ENCODE measurements around the gene GRM2. TPM values are rescaled to one million over a fixed set of nuclear protein-coding genes. Genes with fewer than 3 reads are reported as not detected.

Gene GRM2
- total and polyA plus RNA-seq, 2 of the 8 experiments (the other 6 are each of a cell fraction or from before 2014, with no cell fraction given), result 3.9 to 10.5 TPM

- Histone ChIP-seq H3K79me1 (ENCODE audit: low read depth, low read length) (no peaks in the 10 kb centered on the region), H2BK12ac (ENCODE audit: low read depth, low read length) (0 out of 2 replicates have a peak overlapping the region, but pooled peaks have one; percentile 44), H2BK5ac (ENCODE audit: low read depth, low read length) (no peak overlapping the region), H3K27me3 (replicated peaks in 1 of 4; ENCODE audit: control insufficient read depth in 3 of 4, extremely low read depth in 1 of 4, insufficient read depth in 3 of 4, low read length in 3 of 4) (no peaks in the 10 kb centered on the region), H4K20me1 (replicated peaks in 1 of 2; ENCODE audit: control insufficient read depth in 1 of 2, insufficient read depth in 2 of 2, low read length in 2 of 2) (no peaks in the 10 kb centered on the region), H3K18ac (ENCODE audit: extremely low read depth, low read length) (no peak overlapping the region), H4K91ac (replicated peaks; ENCODE audit: insufficient read length, low read length) (no peak overlapping the region), H2AFZ (ENCODE audit: low read length) (no peak overlapping the region), H3K4ac (replicated peaks; ENCODE audit: insufficient read length, low read depth, low read length) (no peak overlapping the region), H3K9ac (replicated peaks in 1 of 4; ENCODE audit: extremely low read depth in 1 of 4, low read depth in 3 of 4, low read length in 3 of 4) (no peak overlapping the region), H3K23ac (ENCODE audit: insufficient read length) (no peak overlapping the region), H3K56ac (replicated peaks; ENCODE audit: insufficient read length, low read depth, low read length) (no peak overlapping the region), H4K8ac (ENCODE audit: extremely low read depth, insufficient read depth, low read length) (no peak overlapping the region), H4K5ac (ENCODE audit: insufficient read length, low read depth, low read length) (no peak overlapping the region), H2BK20ac (ENCODE audit: low read length) (no peak overlapping the region), H3K4me1 (replicated peaks in 1 of 4; ENCODE audit: control insufficient read depth in 3 of 4, insufficient read depth in 4 of 4, low read length in 3 of 4) (no peaks in the 10 kb centered on the region; a peak in 1 of 7 replicates), H2AK5ac (ENCODE audit: low read depth, low read length) (no peak overlapping the region), H3K4me3 (ENCODE audit: extremely low read depth in 1 of 4, insufficient read depth in 2 of 4, low read depth in 3 of 4, low read length in 4 of 4) (no peak overlapping the region), H3K4me2 (ENCODE audit: insufficient read depth in 1 of 2, low read depth in 2 of 2, low read length in 2 of 2) (no peak overlapping the region), H3K27ac (ENCODE audit: low read depth, low read length) (no peak overlapping the region), H3K9me3 (ENCODE audit: insufficient read depth in 2 of 2, low read depth in 1 of 2, low read length in 1 of 2) (no peaks in the 10 kb centered on the region), H3K36me3 (ENCODE audit: control insufficient read depth in 2 of 4, insufficient read depth in 4 of 4, low read length in 3 of 4) (no peaks in the 10 kb centered on the region), H2BK15ac (ENCODE audit: low read length) (peak overlapping the region; percentile 81; the same call in 1 of the 2 replicates), H2BK120ac (replicated peaks; ENCODE audit: low read depth, low read length) (no peak overlapping the region), H3K79me2 (ENCODE audit: control insufficient read depth in 1 of 2, insufficient read depth in 2 of 2, low read length in 2 of 2) (no peaks in the 10 kb centered on the region), H3K14ac (ENCODE audit: insufficient read length) (no peak overlapping the region), H3K23me2 (ENCODE audit: low read depth, low read length) (peaks cover 3% of the 10 kb centered on the region; the same call in 1 of the 2 replicates)
- DNase-seq (ENCODE audit: low read depth in 1 of 2, low spot score in 2 of 2), result peak in 1 of 2 experiments; percentile 46
- ChIA-PET POLR2A (ENCODE audit: partially characterized antibody) (no interaction called here), CTCF (ENCODE audit: partially characterized antibody) (interaction anchor here (0.7 to 1.0 kb wide), 2 partner anchors 70 to 76 kb away, joined by 3 to 4 read pairs; no protein-coding TSS in a partner anchor)
- WGBS, 2 experiments (ENCODE audit: extremely low coverage in 1 of 2, insufficient coverage in 1 of 2, insufficient read length in 1 of 2, insufficient replicate concordance in 2 of 2, low coverage in 1 of 2, low lambda C conversion rate in 2 of 2, missing lambda C conversion rate in 1 of 2), result 50 to 72% methylated on average over 1 to 4 of the region's 4 CpGs
- FAIRE-seq, result no peak
- TF ChIP-seq NANOG (IDR thresholded peaks at IDR 0.05; ENCODE audit: insufficient read depth, low read depth, low read length, poor library complexity, severe bottlenecking), result no peak
- TF ChIP-seq ATF2 (IDR thresholded peaks at IDR 0.05; ENCODE audit: low read length), result no peak
- peak; percentile 97 for TF ChIP-seq KDM1A (IDR thresholded peaks at IDR 0.05; ENCODE audit: borderline replicate concordance, low read length)
- TF ChIP-seq ASH2L (IDR thresholded peaks at IDR 0.05; ENCODE audit: low read length), result no peak
- no peak for TF ChIP-seq TAF1 (IDR thresholded peaks at IDR 0.05; ENCODE audit: low read depth, low read length)
- peak in 1 of 2 experiments; percentile 88; a peak in 1 of 4 replicates for TF ChIP-seq HDAC2 (IDR thresholded peaks at IDR 0.05; ENCODE audit: borderline replicate concordance in 1 of 2, low read depth in 2 of 2, low read length in 2 of 2)
- no peak for TF ChIP-seq TAF7 (optimal IDR thresholded peaks at IDR 0.05; ENCODE audit: borderline replicate concordance, low read depth, low read length)
- TF ChIP-seq JUND (IDR thresholded peaks at IDR 0.05; ENCODE audit: low read length), result peak; percentile 80
- no peak for TF ChIP-seq KDM4A (IDR thresholded peaks at IDR 0.05; ENCODE audit: low read depth, low read length, severe bottlenecking)
- TF ChIP-seq GTF2F1 (IDR thresholded peaks at IDR 0.05; ENCODE audit: borderline replicate concordance, low read depth, low read length), result no peak
- peak; percentile 57 to 65 for TF ChIP-seq RAD21 (IDR thresholded peaks at IDR 0.05 in 1 of 2, conservative IDR thresholded peaks at IDR 0.05 in 1 of 2; ENCODE audit: low read depth in 2 of 2, low read length in 2 of 2)
These were observed 15.5 kb downstream of the GRM2 start for GRCh38 chr3:51722362-51722761.

Measured in H1 (cell line).